Activated naive CD4-positive, alpha-beta T cell treated with Interleukin-2 at 50 U/mL for 16 hours (primary cell): ENCODE measurements around the gene ERN1.

Source experiments
- DNase-seq: peaks from one replicate; pipeline ENCODE4 v3.0.0-alpha.2; 2020

The ERN1 gene

DNA sequence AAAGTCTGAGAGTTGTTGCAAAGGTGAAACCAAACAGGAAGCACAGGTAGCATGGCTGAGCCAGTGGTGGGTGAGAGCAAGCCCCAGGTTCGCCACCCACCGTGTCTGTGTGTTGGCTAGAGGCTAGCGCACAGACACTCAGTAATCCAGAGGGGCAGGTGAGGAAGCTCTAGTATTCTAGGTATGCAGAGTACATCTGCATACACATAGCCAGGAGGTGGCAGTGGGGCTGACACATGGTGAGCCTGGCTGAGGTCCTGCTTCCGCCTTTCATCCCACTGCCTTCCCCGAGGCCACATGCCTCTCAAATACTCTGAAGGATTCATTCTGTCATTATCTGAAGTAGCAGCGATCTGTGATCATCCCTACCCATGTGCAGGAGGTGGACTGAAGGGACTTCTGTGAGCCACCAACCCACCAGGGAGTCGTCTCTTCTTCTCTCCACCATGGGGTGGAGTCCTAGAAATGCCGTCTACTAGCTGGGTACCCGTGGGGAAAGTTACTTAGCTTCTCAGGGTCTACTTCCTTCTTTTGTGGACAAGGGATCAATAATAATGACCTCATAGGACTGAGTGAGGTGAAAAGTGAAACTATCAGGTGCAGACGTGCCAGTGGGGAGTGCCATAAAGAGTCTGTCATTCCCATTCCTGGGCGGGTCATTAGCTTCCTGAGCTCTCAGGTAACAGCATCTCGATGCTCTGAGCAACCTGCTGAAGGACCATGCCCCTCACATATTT, 73.5 kb downstream of the ERN1 start:
- no peak for DNase-seq

DNA sequence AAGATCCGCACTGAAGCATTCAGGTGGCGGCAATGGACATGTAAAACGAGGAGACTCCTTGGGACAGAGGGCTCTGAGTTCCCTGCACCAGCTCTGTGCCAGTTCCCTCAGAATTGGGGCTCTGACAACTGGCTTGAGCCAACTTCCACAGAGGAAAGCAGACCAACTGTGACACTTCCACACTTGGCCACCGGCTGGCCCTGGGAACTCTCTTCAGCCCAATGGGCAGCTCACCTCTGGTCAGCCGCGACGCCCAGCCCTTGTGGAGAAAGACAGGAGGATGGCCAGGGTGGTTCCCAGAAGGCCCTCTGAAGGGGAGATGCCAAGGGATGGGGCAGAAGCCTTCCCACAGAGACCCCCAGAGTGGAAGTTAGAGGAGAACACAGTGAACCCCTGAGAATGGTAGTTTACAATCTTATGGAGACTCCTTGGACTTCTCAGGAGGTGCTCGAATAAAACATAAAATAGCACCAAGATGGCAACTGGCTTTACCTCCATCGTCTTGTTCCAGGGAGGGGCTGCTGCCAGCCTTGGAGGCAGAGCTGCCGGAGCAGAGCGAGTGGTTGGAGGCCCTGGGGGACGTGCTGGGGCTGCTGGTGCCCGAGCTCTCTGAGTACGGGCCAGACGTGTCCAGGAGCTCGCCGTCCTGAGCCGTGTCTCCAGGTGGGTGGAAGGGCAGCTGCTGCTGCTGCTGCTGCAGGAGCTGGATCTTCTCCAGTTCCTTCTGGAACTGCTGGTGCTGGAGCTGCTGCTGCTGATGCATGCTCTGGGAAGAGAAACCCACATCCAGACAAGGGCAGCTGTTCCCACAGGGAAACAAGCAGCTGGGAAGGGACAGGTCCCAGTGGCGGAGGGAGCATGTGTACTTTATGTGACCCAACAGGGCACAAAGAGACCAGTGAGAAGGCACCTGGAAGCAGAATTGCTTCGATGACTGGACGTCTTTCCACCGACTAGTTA, 74.5 kb downstream of the ERN1 start:
- no peak for DNase-seq

DNA sequence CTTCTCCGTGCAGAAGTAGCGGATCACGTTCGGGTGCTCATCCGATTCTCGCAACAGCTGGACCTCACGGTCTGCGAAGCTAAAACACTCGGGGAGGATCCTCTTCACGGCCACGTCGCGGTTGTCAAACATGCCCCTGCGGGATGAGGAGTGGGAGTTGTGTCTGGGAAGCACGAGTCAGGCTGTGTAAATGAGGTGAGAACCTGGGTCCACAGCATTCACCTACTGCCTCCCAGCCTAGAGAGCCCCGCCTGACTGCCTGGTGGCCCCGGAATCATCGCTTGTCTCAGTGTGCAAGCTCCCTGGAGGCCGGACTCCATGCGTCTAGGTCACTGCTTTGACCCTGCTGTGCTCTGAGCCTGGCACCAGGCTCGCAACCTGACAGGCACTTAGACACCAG, 75.6 kb downstream of the ERN1 start:
- DNase-seq = no peak

DNA sequence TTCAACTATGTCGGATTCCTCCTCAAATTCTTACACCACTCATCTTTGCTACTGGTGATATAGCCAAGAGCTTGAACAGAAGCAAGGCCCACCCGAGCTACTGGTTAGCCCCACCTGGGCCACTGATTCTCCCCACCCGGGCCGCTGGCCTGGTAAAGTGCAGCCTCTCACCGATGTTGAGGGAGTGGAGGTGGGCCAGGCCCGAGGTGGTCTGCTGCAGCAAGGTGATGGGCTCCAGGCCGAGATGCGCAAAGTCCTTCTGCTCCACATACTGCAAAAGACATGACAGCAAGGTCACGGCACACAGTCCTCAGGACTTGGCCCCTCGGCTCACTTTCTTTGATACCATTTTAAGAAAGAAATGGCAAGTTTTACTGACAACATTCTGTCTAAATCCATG, 76.8 kb downstream of the ERN1 start:
- no peak for DNase-seq

DNA sequence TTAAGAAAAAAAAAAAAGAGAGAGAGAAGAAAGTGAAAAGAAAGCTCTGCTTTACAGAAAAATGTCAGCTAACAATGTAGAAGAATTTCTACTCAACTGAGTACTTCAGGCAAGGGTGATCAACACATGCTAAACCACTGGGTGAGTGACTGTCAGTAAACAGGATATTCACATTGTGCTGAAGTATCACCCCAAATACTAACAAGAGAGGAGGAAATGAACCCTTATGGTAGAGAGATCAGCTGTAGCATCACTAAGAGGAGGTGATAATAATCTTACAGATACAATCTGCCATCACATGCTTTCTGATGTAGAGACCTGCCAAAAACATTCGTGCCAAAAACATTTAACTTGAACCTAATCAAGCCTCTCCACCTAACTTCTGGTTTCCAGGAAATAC, 78.8 kb downstream of the ERN1 start:
- no peak for DNase-seq

DNA sequence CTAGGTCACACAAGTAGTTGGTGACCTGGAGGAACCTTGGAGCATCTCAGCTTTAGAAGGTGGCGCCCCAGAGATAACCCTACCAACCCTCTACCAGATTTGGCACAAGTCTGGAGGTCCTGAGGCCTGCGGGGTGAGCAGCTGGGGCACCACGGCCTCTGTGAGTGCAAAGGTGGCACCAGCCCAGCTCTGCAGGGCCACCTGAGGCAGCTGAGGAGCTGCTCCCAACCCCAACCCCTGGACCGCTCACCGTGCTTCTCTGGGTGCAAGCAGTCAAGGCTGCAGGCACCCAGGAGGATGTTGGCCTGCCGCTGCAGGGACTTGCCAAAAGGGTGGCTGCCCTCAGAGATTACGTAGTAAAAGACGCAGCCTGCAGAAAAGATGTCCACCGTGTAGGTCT, 81.1 kb downstream of the ERN1 start:
- no peak for DNase-seq

DNA sequence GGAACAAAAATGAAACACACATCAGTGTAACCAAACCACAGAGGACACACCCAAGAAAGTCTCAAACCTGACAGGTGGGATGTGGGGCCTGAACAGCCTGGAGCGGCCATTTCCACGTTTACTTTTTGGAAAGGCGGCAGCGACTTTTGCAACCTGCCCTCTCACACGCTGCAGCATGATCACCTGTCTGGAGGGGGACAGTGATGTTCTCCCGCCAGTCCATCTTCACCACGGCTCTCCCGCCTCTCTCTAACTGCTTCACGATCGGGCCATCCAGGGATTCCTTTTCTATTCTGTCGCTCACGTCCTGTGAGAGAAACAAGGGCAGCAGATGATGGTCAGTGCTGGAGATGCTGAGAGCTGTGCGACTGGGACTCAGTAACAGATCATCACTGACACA, 84.8 kb downstream of the ERN1 start:
- no peak for DNase-seq

DNA sequence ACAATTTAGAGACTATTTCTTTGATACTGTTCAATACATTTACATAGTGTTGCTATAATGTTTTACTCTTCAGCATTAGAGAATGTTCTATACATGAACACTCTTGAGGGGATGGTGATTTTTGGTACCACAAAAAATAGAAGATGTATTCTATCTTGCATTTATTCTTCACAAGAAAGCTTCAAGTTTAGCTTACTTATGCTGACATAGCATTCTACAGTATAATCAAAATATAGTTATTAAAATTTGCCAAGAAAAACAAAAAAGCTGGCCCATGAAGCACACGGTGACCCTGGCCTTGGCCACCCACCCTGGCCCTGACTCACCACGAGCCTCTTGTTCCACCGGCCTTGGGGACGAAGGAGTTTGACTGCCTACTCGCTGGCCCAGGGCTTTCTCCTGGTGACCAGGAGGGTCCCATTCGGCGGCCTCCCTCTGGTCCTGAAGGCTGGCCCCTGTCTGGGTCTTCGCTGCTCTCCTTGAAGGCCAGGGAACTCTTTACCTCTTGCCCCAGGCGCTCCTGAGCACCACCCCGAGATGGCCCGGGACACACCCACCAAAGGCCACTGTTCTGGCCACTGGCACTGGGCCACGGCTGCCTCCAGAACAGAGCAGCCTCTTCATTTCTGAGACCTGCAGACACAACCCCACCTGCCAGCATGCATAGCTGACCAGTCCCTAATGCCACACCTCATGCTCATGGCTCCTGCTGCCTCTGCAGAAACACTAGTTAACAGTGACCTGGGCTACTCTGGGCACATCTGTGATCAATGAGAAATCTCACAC, 87.1 kb downstream of the ERN1 start:
- no peak for DNase-seq

DNA sequence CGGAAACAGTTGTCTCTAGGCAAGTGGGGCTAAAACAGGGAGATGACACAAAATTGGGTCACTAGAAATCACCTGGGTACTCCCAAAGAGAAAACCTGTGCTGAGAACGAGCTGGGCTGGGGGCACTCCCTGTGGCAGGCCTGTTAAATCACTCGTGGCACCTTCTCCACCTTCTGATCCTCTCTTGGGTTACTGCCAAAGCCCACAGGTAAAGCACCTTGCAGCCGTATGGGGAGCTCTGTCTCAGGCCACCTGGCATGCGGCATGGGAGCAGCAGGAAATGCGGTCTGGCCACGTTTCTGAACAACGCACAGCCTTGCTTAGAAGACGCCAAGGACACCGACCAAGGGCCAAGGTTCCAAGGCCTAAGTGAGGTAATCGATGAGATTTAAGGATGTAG, 88.0 kb downstream of the ERN1 start:
- no peak for DNase-seq

DNA sequence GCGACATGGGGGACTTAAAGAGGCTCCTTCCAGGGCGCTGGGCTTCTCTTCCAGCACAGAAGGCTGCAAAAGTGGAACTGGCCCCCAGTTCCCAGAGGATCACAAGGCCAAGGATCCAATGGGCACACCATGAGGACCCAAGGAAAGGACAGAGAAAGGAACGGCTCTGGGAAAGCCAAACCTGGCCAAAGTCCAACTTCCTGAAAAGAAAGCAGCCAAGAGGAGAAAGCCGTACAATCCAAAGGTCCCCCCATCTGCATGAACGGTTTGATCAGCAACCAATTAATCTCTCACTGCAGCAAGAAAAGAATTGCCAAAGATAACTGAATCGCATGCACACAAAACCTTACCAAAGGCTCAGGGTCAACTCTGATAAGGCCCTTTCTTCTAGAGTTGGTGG, 89.7 kb downstream of the ERN1 start:
- DNase-seq = no peak

DNA sequence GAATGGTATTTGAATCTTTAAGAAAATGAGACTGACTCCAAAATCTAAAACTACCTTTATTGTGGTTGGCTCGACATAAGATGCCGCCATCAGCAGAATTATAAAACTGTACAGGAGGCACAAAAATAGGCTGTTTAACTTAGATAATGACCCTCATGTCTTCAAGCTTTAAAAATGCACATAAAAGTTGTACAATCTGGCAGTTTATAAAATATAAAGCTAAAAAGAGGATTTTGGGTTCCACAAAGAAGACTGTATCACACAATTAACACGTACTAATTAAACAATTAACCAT, 90.9 kb downstream of the ERN1 start:
- DNase-seq = no peak

DNA sequence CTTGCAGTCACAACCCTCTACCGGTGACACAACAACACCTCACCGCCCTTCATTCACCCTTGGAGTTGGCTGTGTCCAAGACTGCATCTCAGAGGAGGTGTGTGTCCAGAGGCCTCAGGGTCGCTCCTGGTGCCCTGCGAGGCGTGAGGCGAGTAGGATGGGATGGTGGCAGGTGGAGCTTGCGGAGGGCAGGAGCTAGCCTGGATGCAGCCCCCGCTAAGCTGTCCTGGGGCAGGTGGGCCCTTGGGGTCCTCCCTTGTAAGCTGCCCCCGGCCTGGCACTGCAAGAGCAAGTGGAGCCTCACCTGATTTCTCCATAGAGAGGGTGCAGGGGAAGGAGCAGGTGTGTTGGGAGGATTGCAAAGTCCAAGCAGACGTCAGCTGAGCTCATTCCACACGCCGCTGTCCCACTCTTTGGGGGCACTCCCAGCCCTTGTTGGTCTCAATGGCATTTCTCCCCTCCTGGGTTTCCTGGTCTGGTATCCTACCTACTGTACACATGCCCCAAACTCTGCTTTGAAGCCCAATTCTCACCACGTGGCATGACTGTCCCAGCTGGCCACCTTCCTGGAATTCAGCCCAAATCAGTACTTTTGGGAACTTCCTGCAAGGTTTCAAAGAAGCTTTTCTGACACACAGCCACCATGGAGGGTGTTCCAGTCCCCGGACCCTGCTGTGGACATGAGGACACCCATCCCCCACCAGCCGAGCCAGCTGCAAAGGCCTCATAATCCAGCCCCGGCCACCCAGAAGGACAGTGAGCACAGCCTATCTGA, 91.4 kb downstream of the ERN1 start:
- no peak for DNase-seq

DNA sequence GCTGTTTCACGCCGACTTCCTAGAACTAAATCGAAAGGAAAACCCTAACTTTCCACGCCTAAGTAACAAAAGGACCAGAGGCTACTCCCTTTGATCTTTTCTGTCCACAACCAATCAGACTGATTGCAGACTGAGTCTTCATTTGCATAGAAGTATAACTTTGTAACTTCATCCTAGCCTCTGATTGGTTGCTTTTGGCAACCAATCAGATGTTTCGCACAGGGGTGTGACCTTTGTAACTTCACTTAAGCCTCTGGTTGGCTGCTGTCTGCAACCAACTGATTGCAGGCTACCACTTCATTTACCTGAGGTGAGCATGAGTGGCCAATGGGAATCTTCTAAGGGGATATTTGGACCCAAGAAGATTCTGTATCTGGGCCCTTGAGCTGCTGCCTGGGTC, 92.1 kb downstream of the ERN1 start:
- no peak for DNase-seq

DNA sequence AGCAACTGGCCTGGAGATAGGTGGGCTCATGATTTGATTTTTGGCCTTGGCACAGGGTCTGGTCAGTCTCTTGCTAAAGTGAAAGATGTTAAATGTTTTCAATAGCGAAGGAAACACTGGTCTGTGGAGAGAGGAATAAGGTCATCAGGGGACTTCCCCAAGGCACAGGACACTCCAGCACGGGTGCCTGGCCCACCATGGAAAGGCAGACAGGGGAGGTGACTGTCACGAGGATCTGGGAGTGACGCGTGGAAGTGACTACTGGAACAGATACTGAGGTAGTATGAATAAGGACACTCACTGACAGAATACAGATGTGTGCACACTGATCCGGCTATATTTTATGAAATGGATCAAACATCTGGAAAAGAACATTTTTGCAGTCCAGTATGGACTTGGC, 92.8 kb downstream of the ERN1 start:
- DNase-seq = no peak

DNA sequence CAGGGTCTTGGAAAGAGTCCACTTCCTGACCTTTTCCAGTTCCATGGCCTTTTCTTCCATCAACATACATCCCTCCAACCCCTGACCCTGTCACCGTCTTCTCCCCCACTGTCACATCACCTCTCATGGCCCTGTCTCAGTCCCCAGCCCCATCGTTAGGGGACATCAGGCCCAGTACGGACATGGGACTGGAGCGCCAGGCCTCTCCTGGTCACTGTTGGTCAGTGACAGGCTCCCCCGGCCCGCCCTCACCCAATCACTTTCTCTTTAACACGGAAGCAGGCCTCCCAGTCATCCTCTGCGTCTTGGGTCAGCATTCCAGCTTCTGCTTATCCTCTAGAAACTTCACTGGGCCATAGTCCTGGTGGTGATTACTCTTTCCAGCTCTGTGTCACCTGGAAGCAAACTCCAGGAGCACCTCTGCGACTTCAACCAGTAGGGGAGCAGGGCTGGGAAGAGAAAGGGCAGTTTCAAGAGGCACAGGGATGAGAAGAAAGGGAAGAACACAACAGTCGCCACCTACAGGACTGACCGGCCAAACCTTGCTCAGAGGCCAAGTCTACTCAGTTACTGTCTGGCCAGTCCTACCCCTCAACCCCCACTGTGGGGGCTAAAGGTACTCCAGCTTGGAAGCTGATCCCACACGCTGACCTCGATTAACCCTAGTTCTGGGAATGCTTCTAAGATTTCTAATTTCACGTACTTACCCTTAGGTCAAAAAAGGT, 93.6 kb downstream of the ERN1 start:
- DNase-seq = no peak

DNA sequence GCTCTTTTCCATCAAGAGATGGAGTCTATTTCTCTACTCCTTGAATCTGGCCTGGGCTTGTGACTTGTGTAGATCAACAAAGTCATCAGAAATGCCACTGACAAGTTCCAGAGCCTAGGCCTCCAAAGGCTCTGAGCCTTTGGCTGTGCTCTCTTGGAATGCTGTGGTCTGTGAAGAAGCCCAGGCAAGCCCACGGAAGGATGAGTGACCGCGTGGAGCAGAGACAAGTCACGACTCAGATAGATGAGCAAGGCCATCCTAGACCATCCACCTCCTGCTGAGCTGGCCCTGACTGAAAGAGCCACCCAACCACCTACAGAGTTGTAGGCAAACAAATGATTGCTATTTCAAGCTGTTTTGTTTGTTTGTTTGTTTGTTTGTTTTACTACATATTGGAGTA, 97.9 kb downstream of the ERN1 start:
- no peak for DNase-seq

DNA sequence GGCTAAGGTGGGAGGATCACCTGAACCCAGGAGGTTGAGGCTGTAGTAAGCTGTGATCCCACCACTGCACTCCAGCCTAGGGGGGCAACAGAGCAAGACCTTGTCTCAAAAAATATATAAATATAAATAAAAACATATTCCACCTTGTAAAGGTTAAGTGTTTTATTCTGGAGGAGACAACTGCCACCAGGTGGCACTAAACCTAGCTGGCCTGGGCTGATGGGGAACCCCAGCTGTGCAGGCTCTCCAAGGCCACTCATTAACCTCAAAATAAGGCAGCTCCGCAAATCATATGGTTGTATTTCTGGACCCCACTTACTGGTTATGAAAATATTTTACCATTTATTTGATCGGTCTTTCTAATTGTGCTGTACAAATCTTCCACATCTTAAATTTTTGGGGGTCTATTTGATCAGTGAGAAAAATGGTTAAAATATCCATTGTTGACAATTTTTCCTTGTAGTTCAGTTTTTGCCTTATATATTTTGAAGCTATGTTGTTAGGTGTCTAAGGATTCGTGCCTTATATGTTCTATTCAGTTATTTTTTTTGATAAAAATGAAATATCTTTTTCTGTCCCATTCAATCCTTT, 101.0 kb downstream of the ERN1 start:
- DNase-seq = peak; percentile 76

DNA sequence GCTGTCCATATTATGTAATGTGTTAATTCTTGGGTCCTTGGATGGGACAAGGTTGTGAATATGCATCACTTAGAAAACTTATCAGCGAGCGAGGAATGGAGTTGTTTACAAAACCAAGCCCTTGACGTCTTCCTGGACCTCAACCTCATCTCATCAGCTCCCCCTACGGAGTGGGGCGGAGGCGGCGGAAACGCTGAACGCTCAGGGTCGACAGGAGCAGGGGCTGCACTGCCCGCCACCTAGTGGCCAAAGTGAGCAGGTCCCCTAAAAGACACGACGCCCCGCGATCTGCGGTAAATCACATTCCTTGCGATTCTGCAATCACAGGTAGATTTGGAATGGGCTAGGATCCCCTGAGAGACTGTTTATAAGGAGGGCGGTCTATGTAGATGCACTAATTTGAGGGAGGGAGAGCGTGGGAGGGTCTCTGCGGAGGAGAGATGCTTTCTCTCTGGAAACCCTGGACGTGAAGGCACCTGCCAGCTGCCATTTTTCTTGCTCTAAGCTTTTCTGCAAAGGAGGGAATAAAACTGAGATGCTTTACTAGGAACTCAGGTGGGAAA, 104.1 kb downstream of the ERN1 start:
- DNase-seq = peak; percentile 88

DNA sequence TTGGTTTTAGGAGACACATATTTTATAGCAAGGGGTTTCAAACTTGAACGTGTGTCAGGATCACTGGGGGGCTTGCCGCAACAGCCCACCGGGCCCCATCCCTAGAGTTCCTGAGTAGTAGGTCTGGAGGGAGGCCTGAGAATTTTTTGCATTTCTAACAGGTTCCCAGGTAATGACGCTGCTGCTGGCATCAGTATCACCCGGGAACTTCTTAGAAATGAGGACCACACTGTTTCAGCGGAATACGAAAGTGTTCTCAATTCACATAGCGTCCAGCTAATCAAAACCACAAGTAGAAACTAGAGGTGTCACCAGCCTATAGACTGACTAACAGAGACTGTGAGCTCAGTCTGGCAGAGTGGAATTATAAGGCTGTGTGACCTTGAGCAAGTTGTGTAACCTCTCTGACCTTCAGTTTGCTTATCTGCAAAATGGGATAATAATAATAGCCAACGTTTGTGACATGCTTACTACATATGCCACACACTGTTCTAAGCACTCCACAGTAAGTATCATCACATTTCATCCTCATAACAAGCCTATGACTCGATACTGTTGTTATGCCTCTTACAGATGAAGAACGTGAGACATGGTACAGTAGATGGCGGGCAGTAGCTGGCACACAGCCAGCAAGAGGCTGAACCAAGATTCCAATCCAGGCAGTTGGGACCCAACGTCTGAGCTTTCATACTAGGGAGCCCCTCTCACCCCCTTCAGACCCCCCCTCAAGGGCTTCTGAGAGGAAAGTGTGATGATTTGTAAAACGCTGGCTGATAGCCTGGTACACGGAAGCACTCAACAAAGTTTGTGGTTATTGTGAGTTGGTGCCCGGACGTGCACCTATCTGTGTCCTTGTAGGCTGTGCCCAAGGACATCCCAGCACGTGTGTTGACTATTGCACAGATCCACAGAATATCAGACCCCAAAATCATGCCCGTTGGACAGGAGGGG, 104.9 kb downstream of the ERN1 start:
- DNase-seq = peak; percentile 56

DNA sequence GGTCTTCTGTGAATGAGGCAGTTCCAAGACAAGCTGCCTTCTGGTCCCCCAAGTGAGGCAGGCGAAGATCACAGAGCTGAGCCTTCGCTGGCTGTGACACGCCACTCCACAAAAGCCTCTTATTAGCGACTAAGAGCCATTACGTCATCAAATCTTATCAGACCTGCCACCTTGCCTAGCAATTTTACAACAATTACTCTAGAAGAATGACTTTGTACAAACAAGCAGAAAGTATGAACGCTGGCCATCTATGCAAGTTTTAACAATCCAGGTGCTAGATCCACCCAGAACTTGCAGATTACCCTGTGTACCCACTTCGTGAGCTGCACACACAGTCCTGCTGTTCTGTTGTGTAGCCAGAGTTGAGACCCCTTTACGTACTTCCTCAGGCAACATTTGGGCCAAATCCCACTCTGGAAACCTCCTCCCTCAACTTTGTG, 105.7 kb downstream of the ERN1 start:
- no peak for DNase-seq
